Measurements from ENCODE around the gene TAOK2.

The TAOK2 gene

GRCh38 chr16:29989111-29989858 lies 15.6 kb downstream of the TAOK2 start:
- H3K4me3 ChIP-seq (ENCODE audit: low read depth, low read length), result no peak overlapping the region
- no peak for TF ChIP-seq CTCF (IDR thresholded peaks at IDR 0.05; ENCODE audit: borderline replicate concordance, insufficient read depth, low read depth, low read length)

- TF ChIP-seq CTCF (IDR thresholded peaks at IDR 0.05; ENCODE audit: borderline replicate concordance, insufficient read depth, low read depth, low read length), result no peak
- no peak overlapping the region for H3K4me3 ChIP-seq (ENCODE audit: low read depth, low read length)
Measured at GRCh38 chr16:29990034-29990433, 16.4 kb downstream of the TAOK2 start.

GRCh38 chr16:29990883-29991570 lies 17.4 kb downstream of the TAOK2 start:
- no peak overlapping the region for H3K4me3 ChIP-seq (ENCODE audit: low read depth, low read length)
- no peak for TF ChIP-seq CTCF (IDR thresholded peaks at IDR 0.05; ENCODE audit: borderline replicate concordance, insufficient read depth, low read depth, low read length)

GRCh38 chr16:29991571-29991904 lies 17.9 kb downstream of the TAOK2 start:
- no peak overlapping the region for H3K4me3 ChIP-seq (ENCODE audit: low read depth, low read length)
- TF ChIP-seq CTCF (IDR thresholded peaks at IDR 0.05; ENCODE audit: borderline replicate concordance, insufficient read depth, low read depth, low read length), result no peak

- no peak for TF ChIP-seq CTCF (IDR thresholded peaks at IDR 0.05; ENCODE audit: borderline replicate concordance, insufficient read depth, low read depth, low read length)
- H3K4me3 ChIP-seq (ENCODE audit: low read depth, low read length), result no peak overlapping the region
Measured at GRCh38 chr16:29992344-29992967, 18.8 kb downstream of the TAOK2 start.

GRCh38 chr16:29993191-29993902 lies 19.7 kb downstream of the TAOK2 start:
- no peak overlapping the region for H3K4me3 ChIP-seq (ENCODE audit: low read depth, low read length)
- no peak for TF ChIP-seq CTCF (IDR thresholded peaks at IDR 0.05; ENCODE audit: borderline replicate concordance, insufficient read depth, low read depth, low read length)
